ENCODE data around the gene NEU2. TPM values are rescaled to one million over a fixed set of nuclear protein-coding genes. Genes with fewer than 3 reads are reported as not detected.

NEU2 gene
- total and polyA plus RNA-seq, 10 of the 15 experiments (the other 5 are each of a cell fraction or from before 2014, with no cell fraction given), result not detected

GRCh38 chr2:233080836-233081229 is 48.4 kb downstream of the NEU2 start (continued):
- TF ChIP-seq USF2 (IDR thresholded peaks at IDR 0.05; ENCODE audit: borderline replicate concordance, low read depth, low read length) (no peak), LARP7 (IDR thresholded peaks at IDR 0.05) (peak; percentile 77), PRDM15 (CRISPR knock-in tag; IDR thresholded peaks at IDR 0.05) (no peak), PAX8 (IDR thresholded peaks at IDR 0.05) (no peak), CBX5 (IDR thresholded peaks at IDR 0.05; ENCODE audit: low read depth) (no peak), NFYA (IDR thresholded peaks at IDR 0.05; ENCODE audit: borderline replicate concordance, low read depth, low read length) (no peak), NFIC (IDR thresholded peaks at IDR 0.05; ENCODE audit: low read depth, low read length) (no peak), IRF3 (IDR thresholded peaks at IDR 0.05) (no peak), ELK1 (IDR thresholded peaks at IDR 0.05; ENCODE audit: low read depth, low read length) (no peak), POLR2AphosphoS2 (IDR thresholded peaks at IDR 0.05; ENCODE audit: low read depth, low read length) (no peak; the same call in 1 of the 2 replicates), ZBTB4 (CRISPR knock-in tag; IDR thresholded peaks at IDR 0.05) (0 out of 2 replicates have a peak, but pooled peaks have one; percentile 3), ZNF687 (IDR thresholded peaks at IDR 0.05) (no peak; the same call in 1 of the 2 replicates), EED (IDR thresholded peaks at IDR 0.05; ENCODE audit: low read depth) (no peak), SRF (IDR thresholded peaks at IDR 0.05; ENCODE audit: low read depth in 2 of 2, low read length in 2 of 2) (no peak), BCL11A (IDR thresholded peaks at IDR 0.05; ENCODE audit: low read depth, low read length) (no peak)
